Peyer's patch (tissue), 4 donors: Measurements from ENCODE around the gene MAST2. TPM values are rescaled to one million over a fixed set of nuclear protein-coding genes. Genes with fewer than 3 reads are reported as not detected.

Source experiments
- DNase-seq, 3 donors: peaks; one replicate each; pipeline ENCODE4 v3.0.0-alpha.2; 2017 to 2019
- H3K27ac ChIP-seq, 4 donors: fragments of 200-600 bp; sonication (generic); one replicate each; pipeline ENCODE4 v1.5.1; 2016 to 2019
- H3K27me3 ChIP-seq, 2 donors: fragments of 200-600 bp; sonication (generic); one replicate each; pipeline ENCODE4 v1.5.1; 2019
- H3K36me3 ChIP-seq, 3 donors: fragments of 200-600 bp; sonication (generic); one replicate each; pipeline ENCODE4 v1.5.1; 2016 to 2019
- H3K4me1 ChIP-seq, 4 donors: fragments of 200-600 bp; sonication (generic); one replicate each; pipeline ENCODE4 v1.5.1; 2016 to 2019
- H3K4me3 ChIP-seq, 4 donors: fragments of 200-600 bp; sonication (generic); 1 replicate in 3 of 4; 2 replicates in 1 of 4; pipeline ENCODE4 v1.5.1; 2016 to 2019; ENCODE audit warnings: mild to moderate bottlenecking in 1 of 4
- H3K9me3 ChIP-seq, 4 donors: fragments of 200-600 bp; sonication (generic); one replicate each; pipeline ENCODE4 v1.5.1; 2016 to 2019; ENCODE audit warnings: mild to moderate bottlenecking in 1 of 4
- POLR2A ChIP-seq, 2 donors: fragments of 450-650 bp; IDR thresholded peaks; one replicate each; pipeline ENCODE4 v1.5.1; 2017; ENCODE audit warnings: antibody characterized with exemption in 2 of 2, mild to moderate bottlenecking in 2 of 2, moderate library complexity in 2 of 2
- total RNA-seq, 4 donors: library from RNA; depleted of rRNA; stranded (reverse); fragments of >200 nt; gene quantifications; one replicate each; pipeline ENCODE4 v1.1.0, GENCODE V29; 2016
- TF ChIP-seq, protein P1 (sequence below), 6 experiments: fragments of 450-650 bp in 4 of 6; fragments of 200-600 bp in 2 of 6; sonication (generic) in 1 of 6; IDR thresholded peaks; one replicate each; pipeline ENCODE4 v1.5.1; 2017 to 2019; ENCODE audit warnings: antibody characterized with exemption in 6 of 6, mild to moderate bottlenecking in 3 of 6, moderate library complexity in 1 of 6

Gene MAST2
- total RNA-seq, 4 donors from 2014 or later = 75.9 to 249 (median 134) TPM

- Histone ChIP-seq H3K36me3 (no peaks in the 10 kb centered on the region), H3K4me1 (no peaks in the 10 kb centered on the region), H3K4me3 (no peak overlapping the region), H3K27ac (no peak overlapping the region), H3K27me3 (no peaks in the 10 kb centered on the region), H3K9me3 (no peaks in the 10 kb centered on the region)
- no peak for DNase-seq
- TF ChIP-seq, protein P1, sequence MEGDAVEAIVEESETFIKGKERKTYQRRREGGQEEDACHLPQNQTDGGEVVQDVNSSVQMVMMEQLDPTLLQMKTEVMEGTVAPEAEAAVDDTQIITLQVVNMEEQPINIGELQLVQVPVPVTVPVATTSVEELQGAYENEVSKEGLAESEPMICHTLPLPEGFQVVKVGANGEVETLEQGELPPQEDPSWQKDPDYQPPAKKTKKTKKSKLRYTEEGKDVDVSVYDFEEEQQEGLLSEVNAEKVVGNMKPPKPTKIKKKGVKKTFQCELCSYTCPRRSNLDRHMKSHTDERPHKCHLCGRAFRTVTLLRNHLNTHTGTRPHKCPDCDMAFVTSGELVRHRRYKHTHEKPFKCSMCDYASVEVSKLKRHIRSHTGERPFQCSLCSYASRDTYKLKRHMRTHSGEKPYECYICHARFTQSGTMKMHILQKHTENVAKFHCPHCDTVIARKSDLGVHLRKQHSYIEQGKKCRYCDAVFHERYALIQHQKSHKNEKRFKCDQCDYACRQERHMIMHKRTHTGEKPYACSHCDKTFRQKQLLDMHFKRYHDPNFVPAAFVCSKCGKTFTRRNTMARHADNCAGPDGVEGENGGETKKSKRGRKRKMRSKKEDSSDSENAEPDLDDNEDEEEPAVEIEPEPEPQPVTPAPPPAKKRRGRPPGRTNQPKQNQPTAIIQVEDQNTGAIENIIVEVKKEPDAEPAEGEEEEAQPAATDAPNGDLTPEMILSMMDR (IDR thresholded peaks at IDR 0.05) = no peak
- no peak for TF ChIP-seq POLR2A (IDR thresholded peaks at IDR 0.05)
Measured at GRCh38 chr1:45883658-45884057, 80.2 kb downstream of the MAST2 start.

DNA sequence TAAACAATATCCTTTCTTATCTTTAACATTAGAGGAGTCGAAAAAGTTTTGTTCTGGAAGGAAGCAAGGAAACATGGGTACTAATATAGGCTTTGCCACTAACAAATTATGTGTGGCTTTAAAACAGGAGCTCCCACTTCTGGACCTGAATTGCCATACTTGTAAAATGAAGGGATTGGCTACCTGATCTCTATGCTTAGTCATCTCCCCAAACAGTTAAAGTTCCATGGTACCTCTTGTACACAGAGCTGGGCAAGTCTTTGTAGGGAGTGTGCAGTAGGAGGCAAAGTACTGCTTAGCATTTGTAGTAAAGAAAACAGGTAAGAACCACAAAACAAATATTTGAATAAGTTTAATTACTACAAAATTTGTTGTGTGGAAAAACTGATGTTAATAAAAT is 81.3 kb downstream of the MAST2 start:
- Histone ChIP-seq H3K27ac (no peak overlapping the region), H3K9me3 (no peaks in the 10 kb centered on the region), H3K4me3 (no peak overlapping the region), H3K4me1 (no peaks in the 10 kb centered on the region), H3K27me3 (no peaks in the 10 kb centered on the region), H3K36me3 (no peaks in the 10 kb centered on the region)
- no peak for TF ChIP-seq POLR2A (IDR thresholded peaks at IDR 0.05)
- TF ChIP-seq, protein P1 (IDR thresholded peaks at IDR 0.05) = no peak
- no peak for DNase-seq

- H3K4me3 ChIP-seq = no peak overlapping the region
- no peak overlapping the region for H3K27ac ChIP-seq
Measured at GRCh38 chr1:45886229-45886628, 82.8 kb downstream of the MAST2 start.

GRCh38 chr1:45887156-45887842 is 83.9 kb downstream of the MAST2 start:
- Histone ChIP-seq H3K27ac (no peak overlapping the region), H3K4me1 (peaks cover 0 to 5% (median 0%) of the 10 kb centered on the region in 4 donors), H3K36me3 (no peaks in the 10 kb centered on the region), H3K9me3 (no peaks in the 10 kb centered on the region), H3K4me3 (no peak overlapping the region), H3K27me3 (no peaks in the 10 kb centered on the region)
- DNase-seq = no peak
- TF ChIP-seq, protein P1 (IDR thresholded peaks at IDR 0.05) = no peak
- TF ChIP-seq POLR2A (IDR thresholded peaks at IDR 0.05) = no peak

More at GRCh38 chr1:45886229-45886628, 82.8 kb downstream of the MAST2 start:
- H3K9me3 ChIP-seq = no peaks in the 10 kb centered on the region
- no peak for DNase-seq
- no peaks in the 10 kb centered on the region for H3K36me3 ChIP-seq
- H3K27me3 ChIP-seq = no peaks in the 10 kb centered on the region
- H3K4me1 ChIP-seq = no peaks in the 10 kb centered on the region
- TF ChIP-seq, protein P1 (IDR thresholded peaks at IDR 0.05) = no peak
- no peak for TF ChIP-seq POLR2A (IDR thresholded peaks at IDR 0.05)

DNA sequence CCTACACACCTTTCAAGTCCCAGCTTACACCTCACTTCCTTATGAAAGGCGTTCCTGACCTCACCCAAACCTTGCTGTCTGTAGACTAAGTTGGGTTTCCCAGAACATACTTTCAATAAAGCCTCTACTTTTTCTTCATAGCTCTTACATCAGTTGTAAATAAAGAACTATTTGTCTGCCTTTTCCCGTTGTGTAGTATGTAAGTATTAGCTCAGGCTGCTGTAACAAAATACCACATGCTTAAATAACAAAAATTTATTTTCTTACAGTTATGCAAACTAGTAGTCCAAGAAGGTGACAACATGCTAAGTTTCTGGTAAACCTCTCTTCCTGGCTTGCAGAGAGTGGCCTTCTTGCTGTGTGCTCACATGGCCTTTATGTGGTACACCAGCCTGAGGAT is 86.7 kb downstream of the MAST2 start:
- H3K27me3 ChIP-seq = no peaks in the 10 kb centered on the region
- no peak overlapping the region for H3K4me3 ChIP-seq
- TF ChIP-seq POLR2A (IDR thresholded peaks at IDR 0.05) = no peak
- TF ChIP-seq, protein P1 (IDR thresholded peaks at IDR 0.05) = no peak
- H3K27ac ChIP-seq = no peak overlapping the region
- H3K9me3 ChIP-seq = no peaks in the 10 kb centered on the region
- no peaks in the 10 kb centered on the region for H3K36me3 ChIP-seq
- H3K4me1 ChIP-seq = peaks cover 0 to 5% (median 0%) of the 10 kb centered on the region in 4 donors
- DNase-seq = no peak
